ENCODE data around the gene TTC21A.

- TF ChIP-seq POLR2A (IDR thresholded peaks at IDR 0.05), result no peak
- no peak for TF ChIP-seq CTCF (IDR thresholded peaks at IDR 0.05)
Observed at GRCh38 chr3:39106281-39106811, 1.1 kb upstream of the TTC21A start.
